ENCODE data around the gene RANBP6. TPM values are rescaled to one million over a fixed set of nuclear protein-coding genes. Genes with fewer than 3 reads are reported as not detected.

Gene RANBP6
- total RNA-seq, 1 donor from 2014 or later = 24.0 TPM

DNA sequence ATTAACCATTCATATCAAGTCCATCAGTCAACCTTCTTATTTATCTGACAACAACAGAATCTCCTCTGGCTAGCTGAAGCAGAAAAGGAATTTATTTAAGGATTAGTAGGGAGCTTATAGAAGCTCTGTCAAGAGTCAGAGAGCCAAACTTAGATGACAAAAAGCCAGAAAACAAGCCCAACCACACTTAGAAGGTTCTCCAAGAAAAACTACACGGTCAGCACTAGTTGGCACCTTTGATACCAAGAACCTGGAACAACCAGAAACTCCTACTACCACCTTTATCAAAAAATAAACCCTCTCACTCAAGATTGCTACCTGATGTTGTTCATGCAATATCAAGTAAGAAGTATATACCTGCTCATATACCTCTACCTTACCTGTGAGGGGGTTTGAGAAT is 36.9 kb downstream of the RANBP6 start:
- Histone ChIP-seq H3K4me3 (ENCODE audit: low read depth, low read length) (no peak overlapping the region), H3K27me3 (ENCODE audit: control insufficient read depth, insufficient read depth, low read length) (no peaks in the 10 kb centered on the region), H3K36me3 (ENCODE audit: control insufficient read depth, insufficient read depth, low read length) (no peaks in the 10 kb centered on the region)
- DNase-seq (ENCODE audit: low read depth) = no peak
- no peak for TF ChIP-seq CTCF (IDR thresholded peaks at IDR 0.05; ENCODE audit: insufficient read depth, low read length, poor library complexity, severe bottlenecking)

DNA sequence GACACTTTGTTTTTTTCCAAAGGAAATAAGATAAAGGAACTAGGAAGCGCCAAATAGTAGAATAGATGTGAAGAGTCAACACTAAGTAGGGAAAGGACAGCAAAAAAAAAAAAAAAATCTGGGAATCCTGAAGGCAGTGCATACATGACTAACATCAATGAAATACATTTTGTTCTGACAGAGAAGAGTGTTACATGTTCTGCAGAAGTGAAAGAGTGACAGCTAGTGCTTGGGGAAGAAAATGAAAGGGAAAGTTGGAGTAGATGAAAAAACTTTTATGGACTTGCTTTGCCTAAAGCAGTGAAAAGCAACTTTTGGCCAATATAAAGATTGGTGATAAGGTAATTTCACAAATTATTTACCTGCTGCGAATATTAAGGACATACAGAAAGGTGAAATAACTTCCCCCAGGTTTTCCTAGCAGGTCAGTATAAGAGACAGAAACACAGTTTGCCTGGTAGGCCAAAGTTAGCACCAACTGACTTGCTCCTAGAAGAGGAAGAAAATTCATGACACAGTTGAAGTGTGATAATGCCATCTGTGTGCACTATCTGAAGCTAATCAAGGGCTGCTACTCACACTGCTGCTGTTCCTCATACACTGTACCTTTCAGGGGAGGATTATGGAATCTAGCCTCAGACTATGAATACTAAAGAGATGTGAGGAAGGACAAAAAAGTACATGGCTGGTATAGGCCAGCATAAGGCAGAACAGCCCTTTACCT is 38.6 kb downstream of the RANBP6 start:
- no peak for TF ChIP-seq CTCF (IDR thresholded peaks at IDR 0.05; ENCODE audit: insufficient read depth, low read length, poor library complexity, severe bottlenecking)

GRCh38 chr9:5971740-5972139 is 43.7 kb downstream of the RANBP6 start:
- H3K4me3 ChIP-seq (ENCODE audit: low read depth, low read length) = no peak overlapping the region
- DNase-seq (ENCODE audit: low read depth) = no peak
- H3K27me3 ChIP-seq (ENCODE audit: control insufficient read depth, insufficient read depth, low read length) = no peaks in the 10 kb centered on the region
- no peak for TF ChIP-seq CTCF (IDR thresholded peaks at IDR 0.05; ENCODE audit: insufficient read depth, low read length, poor library complexity, severe bottlenecking)
- H3K36me3 ChIP-seq (ENCODE audit: control insufficient read depth, insufficient read depth, low read length) = no peaks in the 10 kb centered on the region

More for the DNA sequence above, 38.6 kb downstream of the RANBP6 start:
- H3K4me3 ChIP-seq (ENCODE audit: low read depth, low read length) = no peak overlapping the region
- no peak for DNase-seq (ENCODE audit: low read depth)
- H3K27me3 ChIP-seq (ENCODE audit: control insufficient read depth, insufficient read depth, low read length) = no peaks in the 10 kb centered on the region
- no peaks in the 10 kb centered on the region for H3K36me3 ChIP-seq (ENCODE audit: control insufficient read depth, insufficient read depth, low read length)

Other genes with a start within 250 kb of the RANBP6 start
- 9.4 and 10.2 TPM in 2 replicates for gene ERMP1, start 182.5 kb downstream of the RANBP6 start, total RNA-seq
- gene MLANA, start 124.7 kb downstream of the RANBP6 start, total RNA-seq = not detected in 2 replicates
- 0.68 and 0.84 TPM in 2 replicates for gene IL33, start 200.2 kb upstream of the RANBP6 start, total RNA-seq